ENCODE results near the gene CMYA5.

DNA sequence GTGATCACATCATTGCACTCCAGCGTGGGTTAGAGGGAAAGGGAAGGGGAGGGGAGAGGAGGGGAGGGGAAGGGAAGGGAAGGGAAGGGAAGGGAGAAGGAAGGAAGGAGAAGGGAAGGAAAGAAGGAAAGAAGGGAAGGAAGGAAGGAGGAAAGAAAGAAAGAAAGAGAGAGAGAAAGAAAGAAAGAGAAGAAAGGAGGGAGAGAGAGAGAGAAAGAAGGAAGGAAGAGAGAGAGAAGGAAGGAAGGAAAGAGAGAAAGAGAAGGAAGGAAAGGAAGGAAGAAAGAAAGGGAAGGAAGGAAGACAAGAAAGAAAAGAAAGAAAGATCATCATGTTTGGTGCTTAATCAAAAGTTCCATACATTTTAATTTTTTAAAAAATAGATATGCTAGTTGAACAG is 136.2 kb downstream of the CMYA5 start:
- TF ChIP-seq CTCF (IDR thresholded peaks at IDR 0.05) = no peak
- TF ChIP-seq POLR2A (IDR thresholded peaks at IDR 0.05) = no peak
